SKM-1 (cell line): ENCODE data around the gene TYRO3.
"Not testable (repeated sequence)": the region's sequence is repeated elsewhere in the genome, so short reads cannot be mapped to it uniquely, and the experiment has no call there.

Experiments
- DNase-seq: peaks from one replicate; lab custom pipeline; 2025; ENCODE audit not compliant: unreplicated experiment; lab: John Stamatoyannopoulos, UW

Gene TYRO3

DNA sequence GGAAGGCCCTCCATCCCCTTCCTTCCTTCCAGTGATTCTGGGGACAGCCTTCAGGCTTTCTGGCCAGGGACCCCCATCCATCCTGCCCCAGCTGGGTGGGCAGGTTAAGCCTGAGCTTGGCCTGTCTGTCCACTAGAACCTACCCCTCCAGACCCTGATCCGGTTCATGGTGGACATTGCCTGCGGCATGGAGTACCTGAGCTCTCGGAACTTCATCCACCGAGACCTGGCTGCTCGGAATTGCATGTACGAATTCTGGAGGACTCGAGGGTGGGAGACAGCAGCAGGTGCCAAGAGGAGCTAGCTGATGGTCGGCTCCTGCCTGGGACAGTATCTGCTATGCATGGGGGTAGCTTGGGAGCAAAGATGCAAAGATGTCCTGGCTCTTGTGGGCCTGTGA is 13.9 kb downstream of the TYRO3 start:
- DNase-seq, result no peak

DNA sequence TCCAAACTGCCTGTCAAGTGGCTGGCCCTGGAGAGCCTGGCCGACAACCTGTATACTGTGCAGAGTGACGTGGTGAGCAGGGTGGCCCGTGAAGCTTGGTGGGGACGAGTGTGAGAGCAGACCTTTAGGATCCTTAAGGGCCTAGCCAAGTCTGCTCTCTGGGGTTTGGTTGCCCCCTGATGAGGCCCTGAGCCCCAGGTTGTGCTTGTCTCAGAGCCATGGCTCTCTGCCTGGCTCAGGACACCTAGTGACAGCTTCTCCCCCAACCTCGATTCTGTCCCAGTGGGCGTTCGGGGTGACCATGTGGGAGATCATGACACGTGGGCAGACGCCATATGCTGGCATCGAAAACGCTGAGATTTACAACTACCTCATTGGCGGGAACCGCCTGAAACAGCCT is 14.4 kb downstream of the TYRO3 start:
- DNase-seq, result no peak

DNA sequence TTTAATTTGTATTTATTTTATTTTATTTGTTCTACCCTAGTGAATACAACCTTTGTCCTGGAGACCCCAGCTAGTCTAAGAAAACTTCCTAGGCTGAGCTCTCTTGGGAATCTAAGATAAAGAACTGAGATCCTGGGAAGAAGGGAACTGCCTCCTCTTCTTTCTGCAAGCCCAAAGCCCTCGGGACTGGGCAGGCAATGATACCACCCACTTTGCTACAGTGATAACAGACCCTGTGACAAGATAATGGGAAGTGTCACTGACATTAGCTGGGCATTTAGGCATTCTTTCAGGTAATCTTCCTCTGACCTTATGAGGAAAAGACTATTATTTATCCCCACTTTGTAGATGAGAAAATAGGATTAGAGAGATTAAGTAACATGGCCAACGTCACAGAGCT is 15.1 kb downstream of the TYRO3 start:
- DNase-seq, result no peak

DNA sequence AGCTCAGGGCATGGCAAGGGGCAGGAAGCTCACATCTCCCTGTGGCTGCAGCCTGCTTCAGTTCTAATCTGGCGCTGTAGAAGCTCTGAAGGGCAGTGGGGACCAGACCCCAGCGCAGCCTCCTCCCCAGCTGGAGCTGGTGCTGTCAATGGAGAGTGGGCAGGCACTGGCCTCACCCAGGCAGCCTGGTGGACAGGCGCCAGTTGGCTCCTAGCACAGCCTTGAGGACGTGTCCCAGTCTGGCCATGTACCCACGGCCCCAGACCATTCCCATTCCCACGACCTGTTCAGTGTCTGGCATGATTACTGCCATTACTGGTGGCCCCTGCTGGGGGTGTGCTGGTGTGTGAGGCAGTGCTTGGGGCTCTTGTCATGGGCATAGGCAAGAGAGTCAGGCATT is 16.3 kb downstream of the TYRO3 start:
- no peak for DNase-seq

DNA sequence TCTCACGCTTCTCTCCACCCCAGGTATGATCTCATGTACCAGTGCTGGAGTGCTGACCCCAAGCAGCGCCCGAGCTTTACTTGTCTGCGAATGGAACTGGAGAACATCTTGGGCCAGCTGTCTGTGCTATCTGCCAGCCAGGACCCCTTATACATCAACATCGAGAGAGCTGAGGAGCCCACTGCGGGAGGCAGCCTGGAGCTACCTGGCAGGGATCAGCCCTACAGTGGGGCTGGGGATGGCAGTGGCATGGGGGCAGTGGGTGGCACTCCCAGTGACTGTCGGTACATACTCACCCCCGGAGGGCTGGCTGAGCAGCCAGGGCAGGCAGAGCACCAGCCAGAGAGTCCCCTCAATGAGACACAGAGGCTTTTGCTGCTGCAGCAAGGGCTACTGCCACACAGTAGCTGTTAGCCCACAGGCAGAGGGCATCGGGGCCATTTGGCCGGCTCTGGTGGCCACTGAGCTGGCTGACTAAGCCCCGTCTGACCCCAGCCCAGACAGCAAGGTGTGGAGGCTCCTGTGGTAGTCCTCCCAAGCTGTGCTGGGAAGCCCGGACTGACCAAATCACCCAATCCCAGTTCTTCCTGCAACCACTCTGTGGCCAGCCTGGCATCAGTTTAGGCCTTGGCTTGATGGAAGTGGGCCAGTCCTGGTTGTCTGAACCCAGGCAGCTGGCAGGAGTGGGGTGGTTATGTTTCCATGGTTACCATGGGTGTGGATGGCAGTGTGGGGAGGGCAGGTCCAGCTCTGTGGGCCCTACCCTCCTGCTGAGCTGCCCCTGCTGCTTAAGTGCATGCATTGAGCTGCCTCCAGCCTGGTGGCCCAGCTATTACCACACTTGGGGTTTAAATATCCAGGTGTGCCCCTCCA is 19.1 kb downstream of the TYRO3 start:
- no peak for DNase-seq

DNA sequence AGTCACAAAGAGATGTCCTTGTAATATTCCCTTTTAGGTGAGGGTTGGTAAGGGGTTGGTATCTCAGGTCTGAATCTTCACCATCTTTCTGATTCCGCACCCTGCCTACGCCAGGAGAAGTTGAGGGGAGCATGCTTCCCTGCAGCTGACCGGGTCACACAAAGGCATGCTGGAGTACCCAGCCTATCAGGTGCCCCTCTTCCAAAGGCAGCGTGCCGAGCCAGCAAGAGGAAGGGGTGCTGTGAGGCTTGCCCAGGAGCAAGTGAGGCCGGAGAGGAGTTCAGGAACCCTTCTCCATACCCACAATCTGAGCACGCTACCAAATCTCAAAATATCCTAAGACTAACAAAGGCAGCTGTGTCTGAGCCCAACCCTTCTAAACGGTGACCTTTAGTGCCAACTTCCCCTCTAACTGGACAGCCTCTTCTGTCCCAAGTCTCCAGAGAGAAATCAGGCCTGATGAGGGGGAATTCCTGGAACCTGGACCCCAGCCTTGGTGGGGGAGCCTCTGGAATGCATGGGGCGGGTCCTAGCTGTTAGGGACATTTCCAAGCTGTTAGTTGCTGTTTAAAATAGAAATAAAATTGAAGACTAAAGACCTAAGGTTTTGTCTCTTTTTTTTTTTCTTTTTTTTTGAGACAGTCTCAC is 19.8 kb downstream of the TYRO3 start:
- DNase-seq, result no peak

- no peak for DNase-seq
Observed at GRCh38 chr15:41581110-41581509, 22.1 kb downstream of the TYRO3 start.

DNA sequence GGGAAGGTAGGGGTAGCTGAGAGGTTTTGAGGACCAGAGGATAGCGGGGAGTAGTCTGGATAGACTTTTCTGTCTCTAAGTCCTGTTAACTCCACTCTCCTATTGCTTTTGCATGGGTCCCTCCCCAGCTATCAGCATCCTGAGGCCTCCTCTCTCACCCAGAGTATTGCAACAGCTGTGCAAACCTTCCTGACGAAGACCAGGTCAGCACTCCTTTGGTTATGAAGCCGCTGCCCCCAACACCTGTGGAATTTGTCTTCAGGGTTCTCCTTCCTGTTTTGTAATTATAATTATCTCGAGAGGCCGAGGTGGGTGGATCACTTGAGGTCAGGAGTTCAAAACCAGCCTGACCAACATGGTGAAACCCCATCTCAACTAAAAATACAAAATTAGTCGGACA is 24.8 kb downstream of the TYRO3 start:
- no peak for DNase-seq

- no peak for DNase-seq
Observed at GRCh38 chr15:41584636-41585126, 25.7 kb downstream of the TYRO3 start.

DNA sequence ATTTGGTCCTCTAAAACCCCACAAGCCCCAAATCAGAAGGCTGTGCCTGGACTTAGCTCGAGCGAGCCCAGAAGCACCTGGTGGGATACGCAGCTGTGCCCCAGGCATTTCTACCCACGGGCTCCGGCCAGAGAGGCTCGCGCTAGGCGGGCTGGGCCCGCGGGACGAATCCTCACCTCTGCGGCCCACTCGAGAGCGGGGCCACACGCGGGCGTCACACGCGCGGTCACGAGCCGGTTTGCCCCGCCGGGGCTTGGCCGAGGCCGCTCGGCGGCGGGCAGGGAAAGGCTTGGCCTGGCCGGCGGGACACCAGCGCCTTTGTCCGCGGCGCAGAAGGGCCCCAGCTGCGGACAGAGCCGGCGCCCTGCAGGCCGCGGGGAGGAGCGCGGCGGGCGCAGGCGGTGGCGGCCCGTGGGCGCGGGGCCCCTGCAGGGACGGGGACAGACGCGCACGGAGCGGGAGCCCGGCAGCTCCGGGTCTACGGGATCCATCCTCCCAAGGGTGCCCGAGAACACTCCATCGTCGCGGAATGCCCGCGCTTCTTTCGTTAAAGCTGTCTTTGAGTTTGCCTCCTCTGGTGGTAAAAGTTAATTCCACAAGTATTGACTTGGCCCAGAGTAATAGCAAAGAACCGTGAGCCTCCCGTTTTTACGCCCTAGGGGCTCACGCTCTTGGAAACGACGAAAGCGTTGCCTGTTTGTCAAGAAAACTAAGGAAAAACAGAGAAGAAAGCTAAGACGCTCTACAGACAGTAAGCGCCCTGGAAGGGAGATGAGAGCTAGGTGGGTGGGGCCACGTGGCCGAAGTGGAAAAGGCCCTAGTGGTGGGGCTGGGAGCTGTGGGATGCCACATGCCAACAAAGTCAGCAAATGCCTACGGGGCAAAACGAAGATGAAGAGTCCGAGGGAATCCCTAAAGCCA is 26.4 kb downstream of the TYRO3 start:
- DNase-seq, result no peak

GRCh38 chr15:41586531-41587282 is 27.7 kb downstream of the TYRO3 start:
- DNase-seq, result not testable (repeated sequence)

DNA sequence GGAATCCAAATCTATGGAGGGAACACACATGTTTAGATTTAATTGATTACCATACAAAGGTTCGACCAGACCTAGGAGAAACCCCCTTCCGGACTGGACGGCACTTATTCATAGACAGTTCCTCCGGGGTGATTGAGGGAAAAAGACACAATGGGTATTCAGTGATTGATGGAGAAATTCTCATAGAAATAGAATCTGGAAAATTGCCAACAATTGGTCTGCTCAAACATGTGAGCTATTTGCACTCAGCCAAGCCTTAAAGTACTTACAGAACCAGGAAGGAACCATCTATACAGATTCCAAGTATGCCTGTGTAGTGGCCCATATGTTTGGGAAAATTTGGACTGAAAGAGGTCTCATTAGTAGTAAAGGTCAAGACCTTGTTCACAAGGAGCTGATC is 30.0 kb downstream of the TYRO3 start:
- DNase-seq, result not testable (repeated sequence)

- DNase-seq, result not testable (repeated sequence)
Observed at GRCh38 chr15:41589571-41589970, 30.6 kb downstream of the TYRO3 start.

- not testable (repeated sequence) for DNase-seq
Observed at GRCh38 chr15:41591217-41591616, 32.2 kb downstream of the TYRO3 start.

GRCh38 chr15:41592718-41593117 is 33.7 kb downstream of the TYRO3 start:
- not testable (repeated sequence) for DNase-seq

DNA sequence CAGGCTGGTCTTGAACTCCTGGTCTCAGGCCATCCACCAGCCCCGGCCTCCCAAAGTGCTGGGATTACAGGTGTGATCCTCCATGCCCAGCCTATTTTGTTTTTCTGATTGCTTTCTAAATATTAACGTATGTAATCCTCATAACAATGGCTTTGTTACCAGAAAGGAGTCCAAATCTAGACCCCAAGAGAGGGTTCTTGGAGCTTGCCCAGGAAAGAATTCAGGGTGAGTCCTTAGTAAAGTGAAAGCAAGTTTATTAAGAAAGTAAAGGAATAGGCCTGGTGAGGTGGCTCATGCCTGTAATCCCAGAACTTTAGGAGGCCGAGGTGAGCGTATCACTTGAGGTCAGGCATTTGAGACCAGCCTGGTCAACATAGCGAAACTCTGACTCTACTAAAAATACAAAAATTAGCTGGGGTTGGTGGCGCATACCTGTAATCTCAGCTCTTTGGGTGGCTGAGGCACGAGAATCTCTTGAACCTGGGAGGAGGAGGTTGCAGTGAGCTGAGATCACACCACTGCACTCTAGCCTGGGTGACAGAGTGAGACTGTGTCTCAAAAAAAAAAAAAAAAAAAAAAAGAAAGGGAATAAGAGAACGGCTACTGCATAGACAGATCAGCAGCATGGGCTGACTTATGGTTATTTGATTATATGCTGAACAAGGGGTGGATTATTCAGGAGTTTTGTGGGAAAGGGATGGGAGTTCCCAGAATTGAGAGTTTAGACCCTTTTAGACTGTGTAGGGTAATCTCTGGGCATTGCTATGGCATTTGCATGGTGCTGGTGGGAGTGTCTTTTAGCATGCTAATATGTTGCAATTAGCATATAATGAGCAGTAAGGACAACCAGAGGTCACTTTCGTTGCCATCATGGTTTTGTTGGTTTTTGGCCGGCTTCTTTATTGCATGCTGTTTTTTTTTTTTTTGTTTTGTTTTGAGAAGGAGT is 36.1 kb downstream of the TYRO3 start:
- no peak for DNase-seq

DNA sequence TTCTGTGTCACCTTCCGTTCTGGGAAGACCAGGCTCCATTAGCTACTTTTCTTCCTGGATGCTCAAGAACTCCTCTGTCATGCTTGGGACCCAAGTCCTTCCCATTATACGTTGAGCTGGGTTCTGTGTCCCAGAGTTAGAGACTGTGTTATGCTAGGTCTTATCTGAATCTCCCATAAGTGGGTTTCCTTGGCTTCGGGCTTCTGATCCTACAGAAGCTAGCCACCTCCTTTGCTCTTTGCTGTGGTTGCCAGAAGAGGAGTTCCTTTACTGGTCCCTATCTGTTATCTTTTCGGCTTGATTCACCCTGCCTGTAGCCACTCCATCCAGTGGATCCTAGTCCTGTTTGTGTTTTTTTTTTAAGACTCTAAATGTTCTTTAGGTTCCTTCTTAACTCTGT is 38.0 kb downstream of the TYRO3 start:
- no peak for DNase-seq

DNA sequence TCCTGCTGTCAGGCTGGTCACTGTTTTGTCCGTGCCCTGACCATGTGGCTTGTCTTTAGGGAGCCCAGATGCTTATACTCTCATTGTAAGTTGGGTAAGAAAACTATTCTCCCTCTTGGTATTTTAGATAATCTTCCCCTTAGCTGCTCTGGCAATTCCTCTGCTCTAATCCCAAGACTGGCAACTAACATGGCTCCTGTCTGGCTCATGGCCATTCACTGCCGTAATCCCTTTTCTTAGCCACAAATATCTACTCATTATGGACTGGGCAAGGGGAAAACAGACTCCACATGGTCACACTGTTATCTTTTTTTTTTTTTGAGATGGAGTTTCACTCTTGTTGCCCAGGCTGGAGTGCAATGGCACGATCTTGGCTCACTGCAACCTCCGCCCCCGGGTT is 38.8 kb downstream of the TYRO3 start:
- DNase-seq, result no peak

DNA sequence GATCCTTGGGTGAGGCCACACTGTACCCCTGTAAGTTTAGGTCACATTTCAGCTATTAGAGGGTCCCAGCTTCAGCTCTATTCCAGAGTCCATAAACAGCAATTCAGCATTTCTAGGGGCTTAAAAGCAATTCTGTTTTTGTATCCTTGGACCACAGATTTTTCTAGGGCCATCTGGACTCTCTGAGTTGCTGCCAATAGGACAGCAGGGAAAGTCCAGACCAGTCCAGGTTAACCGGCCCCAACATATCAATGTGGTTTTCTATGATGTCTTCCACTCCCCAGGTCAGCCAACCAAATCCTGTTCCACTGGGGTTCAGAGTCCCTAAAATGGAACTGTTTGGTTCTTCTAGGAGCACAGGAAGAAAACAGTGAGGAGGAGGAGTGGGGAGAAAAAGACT is 40.0 kb downstream of the TYRO3 start:
- no peak for DNase-seq
